Neuronal stem cell (in vitro differentiated cells): ENCODE data around the gene AMY1C.
"Not testable (repeated sequence)": the region's sequence is repeated elsewhere in the genome, so short reads cannot be mapped to it uniquely, and the experiment has no call there.

ENCODE experiments used
- DNase-seq: peaks from one replicate; pipeline ENCODE4 v3.0.0-alpha.2; 2013; ENCODE audit warnings: low spot score
- H2AFZ ChIP-seq: one replicate; pipeline ENCODE4 v1.6.1; 2013; ENCODE audit warnings: mild to moderate bottlenecking, low read length, inconsistent platforms
- H2AK5ac ChIP-seq: 2 replicates; pipeline ENCODE4 v1.6.1; 2013; ENCODE audit warnings: low read depth, mild to moderate bottlenecking, inconsistent platforms, low read length, moderate library complexity, mixed read lengths
- H2BK120ac ChIP-seq: 2 replicates; pipeline ENCODE4 v1.6.1; 2013; ENCODE audit warnings: low read depth, mild to moderate bottlenecking, inconsistent platforms, low read length, moderate library complexity, mixed read lengths
- H2BK12ac ChIP-seq: one replicate; pipeline ENCODE4 v1.6.1; 2013; ENCODE audit warnings: low read length, inconsistent platforms
- H2BK15ac ChIP-seq: 2 replicates; pipeline ENCODE4 v1.6.1; 2013; ENCODE audit warnings: mild to moderate bottlenecking, low read length, inconsistent platforms, mixed read lengths
- H2BK5ac ChIP-seq: one replicate; pipeline ENCODE4 v1.6.1; 2013; ENCODE audit warnings: inconsistent platforms, mild to moderate bottlenecking, low read length, moderate library complexity
- H3K14ac ChIP-seq: one replicate; pipeline ENCODE4 v1.6.1; 2013; ENCODE audit warnings: low read length, inconsistent platforms
- H3K18ac ChIP-seq: 2 replicates; pipeline ENCODE4 v1.6.1; 2013; ENCODE audit warnings: low read length, inconsistent platforms
- H3K23ac ChIP-seq: 2 replicates; pipeline ENCODE4 v1.6.1; 2013; ENCODE audit warnings: low read depth, mild to moderate bottlenecking, mixed read lengths, low read length, inconsistent platforms; ENCODE audit not compliant: poor library complexity
- H3K27ac ChIP-seq: replicated peaks from 3 replicates; pipeline ENCODE4 v1.5.1; 2013; ENCODE audit warnings: low read length, inconsistent platforms
- H3K27me3 ChIP-seq, 3 experiments: 2 replicates each; pipeline ENCODE4 v1.6.1; 2013; ENCODE audit warnings: low read length in 3 of 3, mild to moderate bottlenecking in 2 of 3, inconsistent platforms in 1 of 3, low read depth in 1 of 3, mixed read lengths in 1 of 3, moderate library complexity in 1 of 3; ENCODE audit not compliant: control insufficient read depth in 3 of 3, insufficient read depth in 3 of 3
- H3K36me3 ChIP-seq, 2 donors: replicated peaks in 1 of 2; 2 replicates each; pipeline ENCODE4 v1.6.1; 2013; ENCODE audit warnings: low read length in 2 of 2; ENCODE audit not compliant: control insufficient read depth in 2 of 2, insufficient read depth in 2 of 2
- H3K4ac ChIP-seq: 2 replicates; pipeline ENCODE4 v1.6.1; 2013; ENCODE audit warnings: inconsistent platforms, mild to moderate bottlenecking, low read length, moderate library complexity
- H3K4me1 ChIP-seq, 2 donors: 1 replicate in 1 of 2; 2 replicates in 1 of 2; pipeline ENCODE4 v1.6.1; 2013; ENCODE audit warnings: low read length in 2 of 2, low read depth in 1 of 2; ENCODE audit not compliant: control insufficient read depth in 2 of 2, insufficient read depth in 1 of 2
- H3K4me2 ChIP-seq: one replicate; pipeline ENCODE4 v1.6.1; 2013; ENCODE audit warnings: mild to moderate bottlenecking, low read length, inconsistent platforms; ENCODE audit not compliant: insufficient read depth, poor library complexity, severe bottlenecking
- H3K4me3 ChIP-seq, 2 donors: 2 replicates each; pipeline ENCODE4 v1.5.1; 2013; ENCODE audit warnings: low read length in 2 of 2, mild to moderate bottlenecking in 2 of 2, inconsistent platforms in 1 of 2, moderate library complexity in 1 of 2
- H3K79me1 ChIP-seq: one replicate; pipeline ENCODE4 v1.6.1; 2013; ENCODE audit warnings: low read depth, mild to moderate bottlenecking, inconsistent platforms, low read length, moderate library complexity
- H3K9ac ChIP-seq: one replicate; pipeline ENCODE4 v1.6.1; 2013; ENCODE audit warnings: mild to moderate bottlenecking, low read depth, low read length, inconsistent platforms; ENCODE audit not compliant: poor library complexity
- H3K9me3 ChIP-seq, 2 donors: replicated peaks in 1 of 2; 2 replicates each; pipeline versions ENCODE3 to v1.6.1; 2013; ENCODE audit warnings: low read length in 2 of 2, mild to moderate bottlenecking in 2 of 2, inconsistent platforms in 1 of 2, low read depth in 1 of 2, mixed read lengths in 1 of 2, moderate library complexity in 1 of 2; ENCODE audit not compliant: control insufficient read depth in 2 of 2, insufficient read depth in 1 of 2
- H4K8ac ChIP-seq: one replicate; pipeline ENCODE4 v1.6.1; 2013; ENCODE audit warnings: low read depth, mild to moderate bottlenecking, inconsistent platforms, low read length, moderate library complexity
- H4K91ac ChIP-seq: one replicate; pipeline ENCODE4 v1.6.1; 2013; ENCODE audit warnings: low read length, low read depth, mild to moderate bottlenecking, inconsistent platforms; ENCODE audit not compliant: poor library complexity
- WGBS, 2 donors: extraction: QIAGEN DNeasy Blood & Tissue Kit; methylation state at CpG; one replicate each; pipeline ENCODE4 v1.1.7; 2013; ENCODE audit warnings: missing lambda C conversion rate in 2 of 2, mixed read lengths in 1 of 2; ENCODE audit not compliant: insufficient read length in 2 of 2, insufficient replicate concordance in 1 of 2; ENCODE audit errors: extremely low coverage in 2 of 2; 5-methylcytosine and 5-hydroxymethylcytosine counted together

The AMY1C gene

GRCh38 chr1:103710381-103710780 is 39.3 kb upstream of the AMY1C start:
- no CpG with 5 or more reads among the region's 3 CpGs for WGBS, 2 donors
- not testable (repeated sequence) for H3K27me3 ChIP-seq, H3K4me2 ChIP-seq, H3K27ac ChIP-seq, H2AK5ac ChIP-seq, H3K36me3 ChIP-seq, H2AFZ ChIP-seq, H3K9me3 ChIP-seq, H3K79me1 ChIP-seq, H4K8ac ChIP-seq, H2BK120ac ChIP-seq, H3K4me3 ChIP-seq, H2BK12ac ChIP-seq, H3K23ac ChIP-seq, H3K9ac ChIP-seq, H4K91ac ChIP-seq, H3K18ac ChIP-seq, DNase-seq, H3K4ac ChIP-seq, H2BK5ac ChIP-seq, H3K4me1 ChIP-seq, H2BK15ac ChIP-seq, H3K14ac ChIP-seq

DNA sequence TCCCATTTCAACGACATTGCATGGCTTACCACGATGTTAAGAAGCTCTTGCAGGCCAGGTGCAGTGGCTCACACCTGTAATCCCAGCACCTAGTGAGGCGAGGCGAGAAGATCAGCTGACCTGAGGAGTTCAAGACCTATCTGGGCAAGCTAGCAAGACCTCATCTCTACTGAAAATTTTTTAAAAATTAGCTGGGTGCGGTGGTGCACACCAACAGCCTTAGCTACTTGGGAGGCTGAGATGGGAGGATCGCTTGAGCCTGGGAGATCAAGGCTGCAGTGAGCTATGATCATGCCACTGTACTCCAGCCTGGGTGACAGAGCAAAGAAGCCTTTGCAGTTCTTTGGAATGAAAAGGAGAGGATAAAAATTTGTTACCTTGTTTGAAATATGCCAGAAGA is 32.3 kb upstream of the AMY1C start:
- not testable (repeated sequence) for H3K27me3 ChIP-seq, H4K8ac ChIP-seq, H3K79me1 ChIP-seq, H3K4me1 ChIP-seq, H3K27ac ChIP-seq, H2BK5ac ChIP-seq, H3K23ac ChIP-seq, H2AFZ ChIP-seq, H3K4me2 ChIP-seq, DNase-seq, H3K9ac ChIP-seq, H2BK12ac ChIP-seq, H3K14ac ChIP-seq, H3K18ac ChIP-seq, H2BK15ac ChIP-seq, H2AK5ac ChIP-seq, H4K91ac ChIP-seq, H3K4me3 ChIP-seq, H3K36me3 ChIP-seq, H3K9me3 ChIP-seq, H3K4ac ChIP-seq, H2BK120ac ChIP-seq
- no CpG with 5 or more reads among the region's 6 CpGs for WGBS, 2 donors

GRCh38 chr1:103721473-103721872 is 28.2 kb upstream of the AMY1C start:
- not testable (repeated sequence) for H3K9me3 ChIP-seq, H3K9ac ChIP-seq, H3K4me2 ChIP-seq, H2AFZ ChIP-seq, H2AK5ac ChIP-seq, DNase-seq, H3K27ac ChIP-seq, H4K8ac ChIP-seq, H3K4me3 ChIP-seq, H2BK5ac ChIP-seq, H3K36me3 ChIP-seq, H3K4ac ChIP-seq, H2BK15ac ChIP-seq, H4K91ac ChIP-seq, H3K79me1 ChIP-seq, H3K18ac ChIP-seq, H3K23ac ChIP-seq, H3K4me1 ChIP-seq, H2BK120ac ChIP-seq, H3K14ac ChIP-seq, H2BK12ac ChIP-seq, H3K27me3 ChIP-seq
- WGBS, 2 donors = no CpG with 5 or more reads among the region's 2 CpGs

DNA sequence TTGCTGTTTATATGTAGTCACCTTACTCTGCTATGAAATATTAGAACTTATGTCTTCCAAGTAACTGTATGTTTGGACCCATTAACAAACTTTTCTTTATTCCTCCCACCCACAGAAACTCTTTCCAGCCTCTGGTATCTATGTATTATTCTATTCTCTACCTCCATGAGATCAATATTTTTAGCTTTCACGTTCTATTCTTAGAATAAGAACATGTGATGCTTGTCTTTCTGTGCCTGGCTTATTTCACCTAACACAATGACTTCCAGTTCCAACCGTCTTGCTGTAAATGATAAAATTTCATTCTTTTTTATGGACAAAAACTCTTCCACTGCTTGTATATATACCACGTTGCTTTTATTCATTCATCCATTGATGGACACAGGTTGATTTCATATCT is 14.4 kb upstream of the AMY1C start:
- not testable (repeated sequence) for H2AFZ ChIP-seq, H3K27ac ChIP-seq, H3K4me1 ChIP-seq, H3K4me3 ChIP-seq, H2BK12ac ChIP-seq, H2BK5ac ChIP-seq, H3K36me3 ChIP-seq, H3K23ac ChIP-seq, H3K4ac ChIP-seq, H3K9me3 ChIP-seq, DNase-seq, H4K91ac ChIP-seq, H2BK120ac ChIP-seq, H3K79me1 ChIP-seq, H3K27me3 ChIP-seq, H3K9ac ChIP-seq, H3K4me2 ChIP-seq, H2AK5ac ChIP-seq, H3K14ac ChIP-seq, H3K18ac ChIP-seq, H2BK15ac ChIP-seq, H4K8ac ChIP-seq
- WGBS, 2 donors = no CpG with 5 or more reads among the region's 3 CpGs
